Hepatocyte (in vitro differentiated cells): ENCODE data around the gene SMARCB1. TPM values are rescaled to one million over a fixed set of nuclear protein-coding genes. Genes with fewer than 3 reads are reported as not detected.
A peak's percentile ranks its signal among the peaks of the same experiment; 100 is the strongest.

Experiments
- DNase-seq: peaks from one replicate; pipeline ENCODE4 v3.0.0-alpha.2; 2016; ENCODE audit warnings: low spot score
- H2AFZ ChIP-seq: fragments of 200-600 bp; sonication (generic); 2 replicates; pipeline ENCODE4 v1.6.0; 2016; ENCODE audit warnings: antibody characterized with exemption, mild to moderate bottlenecking
- H3K27ac ChIP-seq: fragments of 200-600 bp; sonication (generic); 2 replicates; pipeline ENCODE4 v1.5.1; 2016; ENCODE audit warnings: mild to moderate bottlenecking
- H3K27me3 ChIP-seq: fragments of 200-600 bp; sonication (generic); 2 replicates; pipeline ENCODE4 v1.6.1; 2016
- H3K36me3 ChIP-seq: fragments of 200-600 bp; sonication (generic); replicated peaks from 2 replicates; pipeline ENCODE4 v1.5.1; 2016; ENCODE audit warnings: low read depth; ENCODE audit not compliant: insufficient read depth
- H3K4me1 ChIP-seq: fragments of 200-600 bp; sonication (generic); 2 replicates; pipeline ENCODE4 v1.5.1; 2016; ENCODE audit warnings: mild to moderate bottlenecking, moderate library complexity; ENCODE audit not compliant: insufficient read depth
- H3K4me2 ChIP-seq: fragments of 200-600 bp; sonication (generic); 2 replicates; pipeline ENCODE4 v1.6.0; 2016
- H3K4me3 ChIP-seq: fragments of 200-600 bp; sonication (generic); 2 replicates; pipeline ENCODE4 v1.5.1; 2016; ENCODE audit warnings: mild to moderate bottlenecking
- H3K79me2 ChIP-seq: fragments of 200-600 bp; sonication (generic); 2 replicates; pipeline ENCODE4 v1.6.0; 2017; ENCODE audit warnings: mild to moderate bottlenecking
- H3K9me2 ChIP-seq: fragments of 200-600 bp; sonication (generic); replicated peaks from 2 replicates; pipeline ENCODE4 v1.6.0; 2017; ENCODE audit warnings: mild to moderate bottlenecking; ENCODE audit not compliant: insufficient read depth
- H3K9me3 ChIP-seq: fragments of 200-600 bp; sonication (generic); 2 replicates; pipeline ENCODE4 v1.5.1; 2016; ENCODE audit warnings: low read depth, mild to moderate bottlenecking
- H4K20me1 ChIP-seq: fragments of 200-600 bp; sonication (generic); 2 replicates; pipeline ENCODE4 v1.6.0; 2016; ENCODE audit warnings: mild to moderate bottlenecking; ENCODE audit not compliant: insufficient read depth, poor library complexity, severe bottlenecking
- CTCF ChIP-seq: fragments of 200-600 bp; sonication (generic); IDR thresholded peaks from 2 replicates; pipeline ENCODE4 v1.5.1; 2016; ENCODE audit warnings: antibody characterized with exemption, mild to moderate bottlenecking; ENCODE audit not compliant: poor library complexity
- EZH2 ChIP-seq: fragments of 200-600 bp; sonication (generic); IDR thresholded peaks from 2 replicates; pipeline ENCODE4 v1.6.1; 2016; ENCODE audit warnings: antibody characterized with exemption, mild to moderate bottlenecking, borderline replicate concordance
- EZH2phosphoT487 ChIP-seq: fragments of 200-600 bp; sonication (generic); IDR thresholded peaks from one replicate; pipeline ENCODE4 v1.6.1; 2018; ENCODE audit warnings: antibody characterized with exemption, mild to moderate bottlenecking, low read depth, moderate library complexity; ENCODE audit not compliant: unreplicated experiment, severe bottlenecking
- WGBS: methylation state at CpG from one replicate; pipeline ENCODE4 v1.1.6; 2016; ENCODE audit warnings: low lambda C conversion rate; ENCODE audit errors: missing lambda C conversion rate; 5-methylcytosine and 5-hydroxymethylcytosine counted together
- polyA plus RNA-seq: library from polyadenylated mRNA; unstranded; fragments of >200 nt; fragmentation: Nextera tagmentation; extraction: Ambion mirVana; gene quantifications from 2 replicates; pipeline ENCODE4 v1.2.1, GENCODE V29; 2016
- total RNA-seq: library from RNA; depleted of rRNA; stranded (reverse); fragments of >200 nt; gene quantifications from 2 replicates; pipeline ENCODE4 v1.2.3, GENCODE V29; 2014

Gene SMARCB1
- total and polyA plus RNA-seq, 2 experiments from 2014 or later = 84.3 to 120 TPM

GRCh38 chr22:23781065-23781464 lies 5.7 kb upstream of the SMARCB1 start:
- TF ChIP-seq EZH2phosphoT487 (no peak), CTCF (no peak), EZH2 (no peak)
- 91% methylated on average over 15 of the region's 15 CpGs for WGBS
- H3K4me2 ChIP-seq = no peak overlapping the region
- H4K20me1 ChIP-seq = no peaks in the 10 kb centered on the region
- no peaks in the 10 kb centered on the region for H3K36me3 ChIP-seq
- H3K27ac ChIP-seq = peak overlapping the region; percentile 53
- no peaks in the 10 kb centered on the region for H3K27me3 ChIP-seq
- H3K9me3 ChIP-seq = no peaks in the 10 kb centered on the region
- DNase-seq = no peak
- H3K4me1 ChIP-seq = peaks cover 31% of the 10 kb centered on the region
- no peaks in the 10 kb centered on the region for H3K9me2 ChIP-seq
- H3K4me3 ChIP-seq = no peak overlapping the region
- no peaks in the 10 kb centered on the region for H3K79me2 ChIP-seq
- H2AFZ ChIP-seq = no peak overlapping the region

- H4K20me1 ChIP-seq = no peaks in the 10 kb centered on the region
- WGBS = 70% methylated on average over 14 of the region's 14 CpGs
- H3K4me2 ChIP-seq = no peak overlapping the region
- no peak overlapping the region for H3K4me3 ChIP-seq
- DNase-seq = peak; percentile 61
- H2AFZ ChIP-seq = no peak overlapping the region
- peaks cover 36% of the 10 kb centered on the region for H3K4me1 ChIP-seq
- no peaks in the 10 kb centered on the region for H3K27me3 ChIP-seq
- no peaks in the 10 kb centered on the region for H3K9me2 ChIP-seq
- no peak for TF ChIP-seq EZH2
- no peak for TF ChIP-seq CTCF
- TF ChIP-seq EZH2phosphoT487 = no peak
- H3K79me2 ChIP-seq = peaks cover 2% of the 10 kb centered on the region
- no peaks in the 10 kb centered on the region for H3K36me3 ChIP-seq
- no peaks in the 10 kb centered on the region for H3K9me3 ChIP-seq
- peak overlapping the region; percentile 53 for H3K27ac ChIP-seq
Observed at GRCh38 chr22:23781511-23782183, 5.1 kb upstream of the SMARCB1 start.

GRCh38 chr22:23782252-23782651 lies 4.5 kb upstream of the SMARCB1 start:
- H3K9me2 ChIP-seq = no peaks in the 10 kb centered on the region
- no peak overlapping the region for H3K4me2 ChIP-seq
- WGBS = 94% methylated on average over 16 of the region's 16 CpGs
- TF ChIP-seq CTCF (no peak), EZH2phosphoT487 (no peak), EZH2 (no peak)
- no peak for DNase-seq
- H3K4me3 ChIP-seq = no peak overlapping the region
- no peak overlapping the region for H3K27ac ChIP-seq
- H3K27me3 ChIP-seq = no peaks in the 10 kb centered on the region
- peaks cover 2% of the 10 kb centered on the region for H3K79me2 ChIP-seq
- no peaks in the 10 kb centered on the region for H3K36me3 ChIP-seq
- H3K4me1 ChIP-seq = peaks cover 36% of the 10 kb centered on the region
- H4K20me1 ChIP-seq = no peaks in the 10 kb centered on the region
- no peaks in the 10 kb centered on the region for H3K9me3 ChIP-seq
- no peak overlapping the region for H2AFZ ChIP-seq
